H1 (cell line): Measurements from ENCODE around the gene KTI12. TPM values are rescaled to one million over a fixed set of nuclear protein-coding genes. Genes with fewer than 3 reads are reported as not detected.

Experiments
- BACH1 ChIP-seq: IDR thresholded peaks from 2 replicates; pipeline ENCODE4 v1.6.1; 2012; ENCODE audit warnings: low read length, improper control_type of control experiment
- CBX5 ChIP-seq: fragments of 300-800, 300-1000 bp; sonication (generic); IDR thresholded peaks from 2 replicates; pipeline ENCODE4 v1.7.1; 2016; ENCODE audit warnings: antibody characterized with exemption, low read length, low read depth
- CHD2 ChIP-seq: IDR thresholded peaks from 2 replicates; pipeline ENCODE4 v1.6.1; 2012; ENCODE audit warnings: low read length, improper control_type of control experiment
- CREB1 ChIP-seq: IDR thresholded peaks from 2 replicates; pipeline ENCODE4 v1.6.1; 2012; ENCODE audit warnings: inconsistent platforms
- CTBP2 ChIP-seq: IDR thresholded peaks from 2 replicates; pipeline ENCODE4 v1.7.0; 2011; ENCODE audit warnings: borderline replicate concordance, mild to moderate bottlenecking, moderate library complexity, mixed read lengths, low read length; ENCODE audit not compliant: insufficient read depth, insufficient read length
- CTCF ChIP-seq, 3 experiments: IDR thresholded peaks; 1 replicate in 2 of 3; 2 replicates in 1 of 3; pipeline versions ENCODE4 v1.5.1 to v1.6.1; 2011; ENCODE audit warnings: low read length in 3 of 3, mild to moderate bottlenecking in 3 of 3, inconsistent platforms in 2 of 3, low read depth in 1 of 3, moderate library complexity in 1 of 3; ENCODE audit not compliant: insufficient read depth in 1 of 3; ENCODE audit errors: control extremely low read depth in 1 of 3
- EGR1 ChIP-seq: IDR thresholded peaks from 2 replicates; pipeline ENCODE4 v1.6.1; 2011; ENCODE audit warnings: low read depth, low read length, borderline replicate concordance
- EZH2 ChIP-seq: fragments of 200-600 bp; sonication (generic); IDR thresholded peaks from 2 replicates; pipeline ENCODE4 v1.7.1; 2012; ENCODE audit warnings: low read depth, mild to moderate bottlenecking, moderate library complexity, low read length, inconsistent platforms; ENCODE audit not compliant: severe bottlenecking
- HDAC2 ChIP-seq, 2 experiments: fragments of 300-600 bp in 1 of 2; sonication (generic) in 1 of 2; IDR thresholded peaks; 2 replicates each; pipeline ENCODE4 v1.6.1; 2011 to 2012; ENCODE audit warnings: low read depth in 2 of 2, low read length in 2 of 2, mild to moderate bottlenecking in 2 of 2, moderate library complexity in 2 of 2, borderline replicate concordance in 1 of 2, inconsistent platforms in 1 of 2
- MAFK ChIP-seq: IDR thresholded peaks from 2 replicates; pipeline ENCODE4 v1.6.1; 2012; ENCODE audit warnings: low read depth, mild to moderate bottlenecking, improper control_type of control experiment, low read length
- NRF1 ChIP-seq: IDR thresholded peaks from 2 replicates; pipeline ENCODE4 v1.6.1; 2011; ENCODE audit warnings: mild to moderate bottlenecking, low read depth, low read length, improper control_type of control experiment
- PHF8 ChIP-seq: fragments of 200-600 bp; sonication (generic); conservative IDR thresholded peaks from 2 replicates; pipeline ENCODE4 v1.7.1; 2012; ENCODE audit warnings: low read depth, mild to moderate bottlenecking, inconsistent platforms, low read length, moderate library complexity
- POLR2AphosphoS5 ChIP-seq: IDR thresholded peaks from 2 replicates; pipeline ENCODE4 v1.6.1; 2011; ENCODE audit warnings: low read depth, low read length
- POU5F1 ChIP-seq: IDR thresholded peaks from 2 replicates; pipeline ENCODE4 v1.6.1; 2011; ENCODE audit warnings: low read depth, mild to moderate bottlenecking, low read length, moderate library complexity
- RBBP5 ChIP-seq: IDR thresholded peaks from 2 replicates; pipeline ENCODE4 v1.7.1; 2012; ENCODE audit warnings: low read depth, mild to moderate bottlenecking, inconsistent platforms, low read length, moderate library complexity, borderline replicate concordance
- RXRA ChIP-seq: IDR thresholded peaks from 2 replicates; pipeline ENCODE4 v1.6.1; 2011; ENCODE audit warnings: low read depth, mild to moderate bottlenecking, low read length, moderate library complexity; ENCODE audit not compliant: insufficient read depth
- SIX5 ChIP-seq: IDR thresholded peaks from 2 replicates; pipeline ENCODE4 v1.6.1; 2011; ENCODE audit warnings: mild to moderate bottlenecking, low read depth, low read length
- SP1 ChIP-seq: IDR thresholded peaks from 2 replicates; pipeline ENCODE4 v1.6.1; 2011; ENCODE audit warnings: low read depth, low read length
- SRF ChIP-seq: IDR thresholded peaks from 2 replicates; pipeline ENCODE4 v1.6.1; 2011; ENCODE audit warnings: mild to moderate bottlenecking, low read depth, low read length, moderate library complexity
- TCF12 ChIP-seq: IDR thresholded peaks from 2 replicates; pipeline ENCODE4 v1.6.1; 2011; ENCODE audit warnings: low read depth, mild to moderate bottlenecking, low read length
- TEAD4 ChIP-seq: IDR thresholded peaks from 2 replicates; pipeline ENCODE4 v1.6.1; 2012; ENCODE audit warnings: low read depth, low read length, inconsistent platforms, mixed read lengths
- YY1 ChIP-seq: IDR thresholded peaks from 2 replicates; pipeline ENCODE4 v1.6.1; 2011; ENCODE audit warnings: low read depth, mild to moderate bottlenecking, low read length
- polyA plus RNA-seq, 7 experiments: library from polyadenylated mRNA; depleted of rRNA in 3 of 7; stranded (reverse) in 5 of 7; unstranded in 2 of 7; fragments of >200 nt in 5 of 7; fragments of 200-250 nt in 2 of 7; gene quantifications; 1 replicate in 5 of 7; 2 replicates in 1 of 7; 4 replicates in 1 of 7; pipeline versions ENCODE4 v1.2.1 to v1.2.3, GENCODE V29; 2011 to 2013; ENCODE audit warnings: missing spikeins in 2 of 7, mixed read lengths in 2 of 7
- total RNA-seq: library from RNA; stranded (reverse); fragmentation: NEBNext Ultra II Directional; extraction: Animal tissue kit (Norgen Biotek cat#: 25700); gene quantifications from 2 replicates; pipeline ENCODE4 v1.2.1, GENCODE V29; 2021

KTI12 gene
- total and polyA plus RNA-seq, 2 of the 8 experiments (the other 6 are each of a cell fraction or from before 2014, with no cell fraction given): 7.5 to 16.2 TPM

DNA sequence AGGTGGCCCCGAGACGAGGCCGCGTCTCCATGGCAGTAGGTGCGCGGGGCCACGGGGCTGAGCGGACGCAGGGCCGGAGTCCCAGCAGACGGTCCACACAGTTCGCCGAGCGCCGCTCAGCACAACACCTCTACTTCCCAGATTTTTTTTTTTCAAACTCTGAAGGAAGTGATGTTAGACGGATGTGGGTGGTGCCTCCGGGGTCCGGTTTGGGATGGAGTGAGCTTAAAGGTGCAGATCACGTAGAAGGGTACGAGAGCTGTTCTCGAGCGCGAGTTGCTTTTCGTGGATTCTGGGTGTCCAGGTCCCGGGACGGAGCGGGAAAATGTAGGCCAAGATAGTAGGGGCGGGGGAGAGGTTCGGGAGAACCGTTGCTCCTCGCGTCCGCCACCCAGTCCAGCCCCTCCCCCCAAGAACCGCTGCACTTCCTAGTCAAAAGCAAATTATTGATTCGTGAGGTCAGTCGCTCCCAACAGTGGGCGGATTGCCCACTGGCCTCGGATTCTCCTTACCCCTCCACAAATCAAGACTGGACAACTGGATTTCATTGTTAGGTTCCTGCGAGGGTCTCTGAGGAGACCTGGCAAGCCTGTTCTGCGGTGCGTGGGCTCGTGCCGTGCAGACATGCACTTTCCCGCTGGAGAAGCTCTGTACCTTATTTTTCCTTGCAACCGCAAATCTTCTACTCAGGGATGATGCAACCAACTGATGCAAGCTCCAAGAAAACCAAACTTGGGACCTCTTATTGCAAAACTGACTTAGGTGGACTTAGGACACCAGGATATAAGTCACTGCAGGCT is 21.7 kb upstream of the KTI12 start, which contains the start of gene TXNDC12 (continued):
- 0 out of 2 replicates have a peak, but pooled peaks have one; percentile 43 for TF ChIP-seq CHD2
- TF ChIP-seq BACH1: no peak
- TF ChIP-seq POLR2AphosphoS5: peak; percentile 84; the same call in 1 of the 2 replicates
- TF ChIP-seq CTCF (IDR thresholded peaks at IDR 0.05; ENCODE audit: control extremely low read depth in 1 of 3, insufficient read depth in 1 of 3, low read depth in 1 of 3, low read length in 3 of 3): no peak
- TF ChIP-seq SRF: no peak
- peak; percentile 52 for TF ChIP-seq CREB1
- no peak for TF ChIP-seq EZH2
- no peak for TF ChIP-seq CBX5
- no peak for TF ChIP-seq RXRA
- TF ChIP-seq NRF1: no peak
- TF ChIP-seq TCF12: no peak
- TF ChIP-seq CTBP2: no peak
- TF ChIP-seq TEAD4: no peak
- no peak for TF ChIP-seq YY1
- TF ChIP-seq SIX5: no peak
- TF ChIP-seq MAFK: no peak
- TF ChIP-seq POU5F1: no peak
- peak; percentile 75 for TF ChIP-seq RBBP5
- TF ChIP-seq EGR1: no peak
- no peak; the same call in 1 of the 2 replicates for TF ChIP-seq SP1
- TF ChIP-seq PHF8: peak; percentile 59
- no peak; a peak in 1 of 4 replicates for TF ChIP-seq HDAC2 (IDR thresholded peaks at IDR 0.05; ENCODE audit: borderline replicate concordance in 1 of 2, low read depth in 2 of 2, low read length in 2 of 2)
